GM12873 (cell line): ENCODE data around the gene DUS2.

Source experiments
- CTCF ChIP-seq: IDR thresholded peaks from 2 replicates; pipeline ENCODE4 v1.5.1; 2012; ENCODE audit warnings: low read depth, mild to moderate bottlenecking, moderate library complexity, low read length, control low read depth; ENCODE audit not compliant: insufficient read depth; ENCODE audit errors: missing control alignments

Gene DUS2

GRCh38 chr16:67982011-67982696, 40.9 kb upstream of the DUS2 start:
- no peak for TF ChIP-seq CTCF

GRCh38 chr16:67986949-67987348, 36.1 kb upstream of the DUS2 start:
- no peak for TF ChIP-seq CTCF

GRCh38 chr16:67987460-67988160, 35.5 kb upstream of the DUS2 start:
- TF ChIP-seq CTCF = no peak

GRCh38 chr16:67988675-67989074, 34.4 kb upstream of the DUS2 start:
- no peak for TF ChIP-seq CTCF

- no peak for TF ChIP-seq CTCF
These were observed 33.6 kb upstream of the DUS2 start for GRCh38 chr16:67989322-67990017.

GRCh38 chr16:67990018-67990386, 33.1 kb upstream of the DUS2 start:
- TF ChIP-seq CTCF = no peak

GRCh38 chr16:67992661-67993206, 30.4 kb upstream of the DUS2 start:
- TF ChIP-seq CTCF = no peak
